Measurements from ENCODE around the gene PCBP2.

DNA sequence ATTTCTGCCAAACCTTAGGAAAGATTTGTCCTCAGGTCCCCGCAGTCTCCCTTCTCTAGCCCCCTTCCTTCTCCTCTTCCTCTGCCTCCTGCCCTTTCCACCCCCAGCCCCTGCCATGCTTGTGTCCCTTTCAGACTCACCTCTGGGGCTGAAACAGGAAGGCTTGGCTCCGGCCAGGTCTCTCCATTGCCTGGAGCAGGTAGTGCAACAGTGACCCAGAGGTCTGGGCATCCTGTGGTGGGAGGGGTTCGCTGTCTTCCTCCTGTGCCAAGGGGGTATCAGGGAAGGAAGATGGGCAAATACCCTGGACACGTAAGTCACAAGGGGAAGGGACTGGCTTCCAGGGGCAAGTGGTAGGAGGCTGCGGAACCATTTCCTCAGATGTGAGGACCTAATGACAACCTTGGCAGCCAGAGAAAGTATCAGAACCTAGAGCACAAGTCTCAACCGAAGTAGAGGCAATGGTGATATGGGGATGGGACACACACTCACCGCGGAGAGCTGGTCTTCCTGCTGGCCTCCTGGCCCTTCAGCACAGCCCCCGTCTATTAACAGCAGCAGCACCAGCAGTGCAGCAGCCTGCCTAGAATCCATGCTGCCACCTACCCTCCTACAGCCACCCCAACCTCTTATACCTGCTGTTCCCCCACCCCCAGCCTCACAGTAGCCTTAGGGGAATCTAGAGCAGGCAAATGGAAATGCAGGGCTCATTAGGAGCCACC, 55.1 kb downstream of the PCBP2 start, which contains the start of gene NPFF:
- TF ChIP-seq, protein P1, sequence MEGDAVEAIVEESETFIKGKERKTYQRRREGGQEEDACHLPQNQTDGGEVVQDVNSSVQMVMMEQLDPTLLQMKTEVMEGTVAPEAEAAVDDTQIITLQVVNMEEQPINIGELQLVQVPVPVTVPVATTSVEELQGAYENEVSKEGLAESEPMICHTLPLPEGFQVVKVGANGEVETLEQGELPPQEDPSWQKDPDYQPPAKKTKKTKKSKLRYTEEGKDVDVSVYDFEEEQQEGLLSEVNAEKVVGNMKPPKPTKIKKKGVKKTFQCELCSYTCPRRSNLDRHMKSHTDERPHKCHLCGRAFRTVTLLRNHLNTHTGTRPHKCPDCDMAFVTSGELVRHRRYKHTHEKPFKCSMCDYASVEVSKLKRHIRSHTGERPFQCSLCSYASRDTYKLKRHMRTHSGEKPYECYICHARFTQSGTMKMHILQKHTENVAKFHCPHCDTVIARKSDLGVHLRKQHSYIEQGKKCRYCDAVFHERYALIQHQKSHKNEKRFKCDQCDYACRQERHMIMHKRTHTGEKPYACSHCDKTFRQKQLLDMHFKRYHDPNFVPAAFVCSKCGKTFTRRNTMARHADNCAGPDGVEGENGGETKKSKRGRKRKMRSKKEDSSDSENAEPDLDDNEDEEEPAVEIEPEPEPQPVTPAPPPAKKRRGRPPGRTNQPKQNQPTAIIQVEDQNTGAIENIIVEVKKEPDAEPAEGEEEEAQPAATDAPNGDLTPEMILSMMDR (IDR thresholded peaks at IDR 0.05): no peak
- TF ChIP-seq POLR2A (IDR thresholded peaks at IDR 0.05) (no peak), EP300 (IDR thresholded peaks at IDR 0.05) (no peak), POLR2AphosphoS5 (IDR thresholded peaks at IDR 0.05) (no peak)
